Ishikawa (cell line): ENCODE data around the gene SEMA3B.

Experiments
- CEBPB ChIP-seq: IDR thresholded peaks from 2 replicates; pipeline ENCODE4 v1.6.1; 2012
- CREB1 ChIP-seq: IDR thresholded peaks from 2 replicates; pipeline ENCODE4 v1.6.1; 2012; ENCODE audit warnings: low read depth
- EGR1 ChIP-seq: IDR thresholded peaks from 2 replicates; pipeline ENCODE4 v1.6.1; 2012
- EP300 ChIP-seq: IDR thresholded peaks from 2 replicates; pipeline ENCODE4 v1.6.1; 2012; ENCODE audit warnings: borderline replicate concordance
- FOXM1 ChIP-seq: IDR thresholded peaks from 2 replicates; pipeline ENCODE4 v1.6.1; 2012; ENCODE audit warnings: low read depth, borderline replicate concordance
- NFIC ChIP-seq: IDR thresholded peaks from 2 replicates; pipeline ENCODE4 v1.6.1; 2012
- RAD21 ChIP-seq: IDR thresholded peaks from 2 replicates; pipeline ENCODE4 v1.6.1; 2012; ENCODE audit warnings: low read depth
- TAF1 ChIP-seq: IDR thresholded peaks from 2 replicates; pipeline ENCODE4 v1.6.1; 2012; ENCODE audit warnings: low read depth, mild to moderate bottlenecking
- TCF12 ChIP-seq: IDR thresholded peaks from 2 replicates; pipeline ENCODE4 v1.6.1; 2012; ENCODE audit warnings: low read depth
- TEAD4 ChIP-seq: IDR thresholded peaks from 2 replicates; pipeline ENCODE4 v1.6.1; 2012
- YY1 ChIP-seq: IDR thresholded peaks from 2 replicates; pipeline ENCODE4 v1.6.1; 2012; ENCODE audit warnings: low read depth
- ZBTB7A ChIP-seq: IDR thresholded peaks from 2 replicates; pipeline ENCODE4 v1.6.1; 2012; ENCODE audit warnings: low read depth
- TF ChIP-seq, protein P1 (sequence below): IDR thresholded peaks from 2 replicates; pipeline ENCODE4 v1.6.1; 2012
- TF ChIP-seq, protein P2 (sequence below): IDR thresholded peaks from 2 replicates; pipeline ENCODE4 v1.6.1; 2012; ENCODE audit warnings: low read depth, mild to moderate bottlenecking
- TF ChIP-seq, protein P3 (sequence below): IDR thresholded peaks from 2 replicates; pipeline ENCODE4 v1.6.1; 2012

The SEMA3B gene

GRCh38 chr3:50263478-50264382 lies 5.2 kb upstream of the SEMA3B start:
- TF ChIP-seq TAF1 (no peak), TEAD4 (no peak), CEBPB (no peak), CREB1 (no peak), NFIC (no peak), TCF12 (no peak), EGR1 (no peak)
- TF ChIP-seq, protein P1, sequence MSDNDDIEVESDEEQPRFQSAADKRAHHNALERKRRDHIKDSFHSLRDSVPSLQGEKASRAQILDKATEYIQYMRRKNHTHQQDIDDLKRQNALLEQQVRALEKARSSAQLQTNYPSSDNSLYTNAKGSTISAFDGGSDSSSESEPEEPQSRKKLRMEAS = no peak
- TF ChIP-seq, protein P2, sequence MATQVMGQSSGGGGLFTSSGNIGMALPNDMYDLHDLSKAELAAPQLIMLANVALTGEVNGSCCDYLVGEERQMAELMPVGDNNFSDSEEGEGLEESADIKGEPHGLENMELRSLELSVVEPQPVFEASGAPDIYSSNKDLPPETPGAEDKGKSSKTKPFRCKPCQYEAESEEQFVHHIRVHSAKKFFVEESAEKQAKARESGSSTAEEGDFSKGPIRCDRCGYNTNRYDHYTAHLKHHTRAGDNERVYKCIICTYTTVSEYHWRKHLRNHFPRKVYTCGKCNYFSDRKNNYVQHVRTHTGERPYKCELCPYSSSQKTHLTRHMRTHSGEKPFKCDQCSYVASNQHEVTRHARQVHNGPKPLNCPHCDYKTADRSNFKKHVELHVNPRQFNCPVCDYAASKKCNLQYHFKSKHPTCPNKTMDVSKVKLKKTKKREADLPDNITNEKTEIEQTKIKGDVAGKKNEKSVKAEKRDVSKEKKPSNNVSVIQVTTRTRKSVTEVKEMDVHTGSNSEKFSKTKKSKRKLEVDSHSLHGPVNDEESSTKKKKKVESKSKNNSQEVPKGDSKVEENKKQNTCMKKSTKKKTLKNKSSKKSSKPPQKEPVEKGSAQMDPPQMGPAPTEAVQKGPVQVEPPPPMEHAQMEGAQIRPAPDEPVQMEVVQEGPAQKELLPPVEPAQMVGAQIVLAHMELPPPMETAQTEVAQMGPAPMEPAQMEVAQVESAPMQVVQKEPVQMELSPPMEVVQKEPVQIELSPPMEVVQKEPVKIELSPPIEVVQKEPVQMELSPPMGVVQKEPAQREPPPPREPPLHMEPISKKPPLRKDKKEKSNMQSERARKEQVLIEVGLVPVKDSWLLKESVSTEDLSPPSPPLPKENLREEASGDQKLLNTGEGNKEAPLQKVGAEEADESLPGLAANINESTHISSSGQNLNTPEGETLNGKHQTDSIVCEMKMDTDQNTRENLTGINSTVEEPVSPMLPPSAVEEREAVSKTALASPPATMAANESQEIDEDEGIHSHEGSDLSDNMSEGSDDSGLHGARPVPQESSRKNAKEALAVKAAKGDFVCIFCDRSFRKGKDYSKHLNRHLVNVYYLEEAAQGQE = no peak
- TF ChIP-seq, protein P3, sequence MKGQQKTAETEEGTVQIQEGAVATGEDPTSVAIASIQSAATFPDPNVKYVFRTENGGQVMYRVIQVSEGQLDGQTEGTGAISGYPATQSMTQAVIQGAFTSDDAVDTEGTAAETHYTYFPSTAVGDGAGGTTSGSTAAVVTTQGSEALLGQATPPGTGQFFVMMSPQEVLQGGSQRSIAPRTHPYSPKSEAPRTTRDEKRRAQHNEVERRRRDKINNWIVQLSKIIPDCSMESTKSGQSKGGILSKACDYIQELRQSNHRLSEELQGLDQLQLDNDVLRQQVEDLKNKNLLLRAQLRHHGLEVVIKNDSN = no peak

- TF ChIP-seq EP300 (peak; percentile 69; the same call in 1 of the 2 replicates), EGR1 (peak; percentile 56), ZBTB7A (peak; percentile 42), NFIC (peak; percentile 56; the same call in 1 of the 2 replicates), TEAD4 (peak; percentile 93), CREB1 (0 out of 2 replicates have a peak, but pooled peaks have one; percentile 45), FOXM1 (no peak; the same call in 1 of the 2 replicates), TCF12 (peak; percentile 83), RAD21 (no peak)
- TF ChIP-seq, protein P1 = peak; percentile 34
- TF ChIP-seq, protein P2 = no peak
These were observed 4.5 kb upstream of the SEMA3B start for GRCh38 chr3:50264383-50264963.

GRCh38 chr3:50264964-50265485 lies 3.9 kb upstream of the SEMA3B start:
- TF ChIP-seq TAF1 (no peak; the same call in 1 of the 2 replicates), EGR1 (peak; percentile 87), YY1 (no peak), ZBTB7A (peak; percentile 4; the same call in 1 of the 2 replicates)

- TF ChIP-seq, protein P3 = no peak
- TF ChIP-seq EGR1 = no peak
- no peak for TF ChIP-seq TCF12
- TF ChIP-seq CEBPB = no peak
- TF ChIP-seq, protein P1 = no peak
These were observed 3.4 kb upstream of the SEMA3B start for GRCh38 chr3:50265571-50265970.

- TF ChIP-seq NFIC (no peak), CREB1 (no peak), TCF12 (no peak), EGR1 (no peak), CEBPB (no peak), TEAD4 (no peak), RAD21 (no peak)
These were observed 2.9 kb upstream of the SEMA3B start for GRCh38 chr3:50266017-50266416.

DNA sequence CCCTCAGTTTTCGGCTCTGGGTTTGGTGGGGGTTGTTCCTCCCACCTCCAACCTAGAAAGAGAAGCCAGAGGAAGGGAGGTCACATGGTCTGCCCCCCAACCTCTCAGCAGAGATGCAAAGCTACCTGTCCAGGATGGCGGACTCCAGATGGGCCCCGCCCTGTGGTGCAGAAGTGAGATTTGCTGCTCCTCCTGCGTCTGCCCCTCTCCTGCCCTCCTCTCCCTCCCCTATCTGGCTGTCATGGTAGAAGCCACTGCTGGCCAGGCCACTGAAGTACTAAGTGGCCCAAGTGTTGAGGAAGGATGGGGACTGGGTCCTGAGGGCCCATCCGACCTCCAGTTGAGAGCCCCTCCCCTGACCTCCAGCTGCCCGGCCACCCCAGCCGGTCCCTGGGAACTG lies 2.1 kb upstream of the SEMA3B start:
- TF ChIP-seq YY1 (no peak), ZBTB7A (no peak), EP300 (no peak), CREB1 (no peak), RAD21 (no peak), TEAD4 (no peak), CEBPB (no peak), FOXM1 (no peak), TAF1 (no peak), TCF12 (no peak), EGR1 (no peak), NFIC (no peak)
- TF ChIP-seq, protein P2 = no peak
- TF ChIP-seq, protein P3 = no peak; the same call in 1 of the 2 replicates
- TF ChIP-seq, protein P1 = no peak
